Umbilical cord (tissue), 2 donors: ENCODE measurements around the gene HNRNPAB. TPM values are rescaled to one million over a fixed set of nuclear protein-coding genes. Genes with fewer than 3 reads are reported as not detected.
"Not testable (repeated sequence)": the region's sequence is repeated elsewhere in the genome, so short reads cannot be mapped to it uniquely, and the experiment has no call there.

ENCODE experiments used
- DNase-seq: peaks from one replicate; pipeline ENCODE4 v3.0.0-alpha.2; 2015; ENCODE audit warnings: low spot score
- total RNA-seq: library from RNA; depleted of rRNA; stranded (reverse); fragments of >200 nt; gene quantifications from one replicate; pipeline ENCODE4 v1.2.3, GENCODE V29; 2014; ENCODE audit warnings: low replicate concordance; ENCODE audit not compliant: insufficient read depth

Gene HNRNPAB
- total RNA-seq, 1 donor from 2014 or later, result 43.6 TPM

DNA sequence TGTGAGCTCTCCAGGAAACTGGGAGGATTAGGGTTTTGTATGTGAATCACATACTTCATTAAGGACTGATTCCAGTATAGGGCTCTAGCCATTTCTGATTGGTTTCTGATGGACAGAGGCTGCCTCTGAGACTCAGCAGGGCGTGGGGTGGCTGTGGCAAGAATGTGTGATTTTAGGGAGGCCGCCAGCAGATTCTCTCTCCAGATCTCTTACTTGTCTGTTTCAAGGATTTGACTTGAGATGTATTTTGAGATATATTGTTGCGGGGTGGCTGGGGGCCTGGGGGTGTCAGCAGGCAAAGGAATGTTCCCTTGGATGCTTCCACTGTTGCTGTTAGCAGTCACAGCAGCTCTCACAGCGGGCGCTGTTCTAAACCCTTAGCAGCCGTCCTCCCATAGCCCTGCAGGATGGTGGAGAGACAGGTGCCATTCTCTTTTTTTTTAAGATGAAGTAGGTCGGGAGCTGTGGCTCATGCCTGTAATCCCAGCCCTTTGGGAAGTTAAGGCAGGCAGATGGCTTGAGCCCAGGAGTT lies 8.0 kb upstream of the HNRNPAB start:
- DNase-seq, result no peak

DNA sequence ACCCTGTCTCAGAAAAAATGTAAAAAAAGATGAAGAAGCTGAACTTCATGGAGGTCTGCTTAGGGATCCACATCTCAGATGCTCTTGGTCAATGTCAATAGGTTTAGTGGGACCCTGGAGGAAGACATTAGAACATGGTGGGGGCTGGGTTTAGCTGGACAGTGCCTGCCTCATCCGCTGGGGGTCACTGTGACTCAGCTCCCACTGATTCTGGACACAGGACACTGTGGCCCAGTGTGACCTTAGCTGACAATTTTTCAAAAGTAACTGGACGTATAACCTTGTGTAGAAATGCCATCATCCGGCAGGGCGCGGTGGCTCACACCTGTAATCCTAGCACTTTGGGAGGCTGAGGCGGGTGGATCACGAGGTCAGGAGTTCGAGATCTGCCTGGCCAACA lies 7.3 kb upstream of the HNRNPAB start:
- DNase-seq, result no peak

DNA sequence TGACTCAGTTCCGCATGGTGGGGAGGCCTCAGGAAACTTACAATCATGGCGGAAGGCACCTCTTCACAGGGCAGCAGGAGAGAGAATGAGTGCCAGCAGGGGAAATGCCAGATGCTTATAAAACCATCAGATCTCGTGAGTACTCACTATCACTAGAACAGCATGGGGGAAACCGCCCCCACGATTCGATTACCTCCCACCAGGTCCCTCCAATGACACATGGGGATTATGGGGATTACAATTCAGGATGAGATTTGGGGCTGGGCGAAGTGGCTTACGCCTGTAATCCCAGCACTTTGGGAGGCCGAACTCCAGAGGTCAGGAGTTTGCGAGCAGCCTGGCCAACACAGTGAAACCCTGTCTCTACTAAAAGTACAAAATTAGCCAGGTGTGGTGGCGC lies 6.2 kb upstream of the HNRNPAB start:
- DNase-seq, result not testable (repeated sequence)

DNA sequence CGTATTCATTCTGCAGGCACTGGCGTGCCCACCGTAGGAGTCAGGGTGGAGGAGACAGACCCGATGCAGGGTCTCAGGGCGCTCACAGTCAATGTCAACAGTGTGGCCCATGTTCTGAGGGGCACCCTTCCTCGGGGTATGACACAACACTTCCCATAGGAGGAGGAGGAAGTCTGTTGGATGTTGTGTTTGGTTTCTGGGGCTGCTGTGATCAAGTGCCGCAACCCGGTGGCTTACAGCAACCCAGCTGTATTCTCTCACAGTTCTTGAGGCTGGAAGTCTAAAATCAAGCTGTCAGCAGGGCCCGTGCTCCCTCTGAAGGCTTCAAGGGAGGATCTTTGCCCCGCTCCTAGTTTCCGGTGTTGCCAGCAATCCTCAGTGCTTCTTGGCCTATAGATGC lies 5.6 kb upstream of the HNRNPAB start:
- DNase-seq, result no peak

DNA sequence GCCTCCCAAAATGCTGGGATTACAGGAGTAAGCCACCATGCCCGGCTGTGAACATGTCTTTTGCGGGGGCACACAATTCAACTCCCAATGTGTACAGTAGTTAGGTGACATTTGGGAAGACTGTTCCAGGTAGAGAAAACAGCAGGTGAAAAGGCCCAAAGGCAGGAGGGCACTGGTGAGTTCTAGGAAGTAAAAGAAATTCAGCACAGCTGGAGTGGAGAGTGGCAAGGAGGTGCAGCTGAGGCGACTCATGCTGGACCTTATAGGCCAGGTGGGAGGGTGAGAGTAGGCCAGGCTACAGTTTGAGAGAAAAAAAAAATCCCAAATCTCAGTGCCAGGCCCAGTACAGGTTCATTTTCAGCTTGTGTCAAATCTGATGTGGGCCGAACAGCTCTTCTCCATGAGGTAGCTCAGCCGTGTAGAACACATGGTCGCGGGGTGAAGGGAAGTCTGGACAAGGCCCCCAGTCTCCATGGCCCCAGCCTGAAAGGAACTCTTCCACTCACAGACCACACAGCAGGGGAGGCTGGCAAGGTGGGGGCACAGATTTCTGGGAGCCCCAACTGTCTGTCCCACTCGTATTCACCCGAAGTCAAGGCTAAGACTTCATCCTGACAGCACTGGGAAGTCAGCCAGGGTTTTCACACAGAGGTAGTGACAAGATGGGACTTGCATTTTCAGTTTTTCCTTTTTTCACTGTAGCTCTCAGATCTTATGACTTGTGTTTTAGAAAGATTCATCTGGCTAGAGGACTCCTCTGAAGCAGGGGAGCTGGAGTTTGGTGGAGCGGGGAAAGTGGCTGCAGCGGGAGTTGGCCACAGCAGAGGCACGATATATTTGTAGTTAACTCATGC lies 4.5 kb upstream of the HNRNPAB start:
- DNase-seq, result peak; percentile 32

DNA sequence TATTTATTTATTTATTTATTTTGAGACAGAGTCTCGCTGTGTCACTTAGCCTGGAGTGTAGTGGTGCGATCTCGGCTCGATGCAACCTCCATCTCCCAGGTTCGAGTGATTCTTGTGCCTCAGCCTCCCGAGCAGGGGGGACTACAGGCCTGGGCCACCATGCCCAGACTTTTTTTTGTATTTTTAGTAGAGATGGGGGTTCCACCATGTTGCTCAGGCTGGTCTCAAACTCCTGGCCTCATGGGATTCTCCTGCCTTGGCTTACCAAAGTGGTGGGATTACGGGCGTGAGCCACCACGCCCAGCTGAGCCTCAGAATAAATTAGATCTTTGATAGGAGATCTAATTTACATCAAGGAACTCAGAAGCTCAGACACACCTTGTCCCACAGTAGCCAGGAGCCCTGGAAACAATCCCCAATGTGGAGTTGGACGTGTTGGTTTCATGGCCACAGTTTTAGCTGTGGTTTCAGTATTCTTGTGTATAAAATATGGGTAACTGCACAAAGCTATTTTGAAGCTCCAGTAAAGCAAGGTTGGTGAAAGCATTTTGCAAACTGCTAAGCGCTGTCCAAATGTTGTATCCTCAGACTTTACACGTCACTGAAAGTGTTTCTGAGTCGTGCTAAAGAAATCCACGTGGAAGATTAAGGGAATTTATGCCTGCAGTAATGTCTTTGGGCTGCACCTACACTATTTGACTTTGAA lies 3.0 kb upstream of the HNRNPAB start:
- DNase-seq, result no peak

DNA sequence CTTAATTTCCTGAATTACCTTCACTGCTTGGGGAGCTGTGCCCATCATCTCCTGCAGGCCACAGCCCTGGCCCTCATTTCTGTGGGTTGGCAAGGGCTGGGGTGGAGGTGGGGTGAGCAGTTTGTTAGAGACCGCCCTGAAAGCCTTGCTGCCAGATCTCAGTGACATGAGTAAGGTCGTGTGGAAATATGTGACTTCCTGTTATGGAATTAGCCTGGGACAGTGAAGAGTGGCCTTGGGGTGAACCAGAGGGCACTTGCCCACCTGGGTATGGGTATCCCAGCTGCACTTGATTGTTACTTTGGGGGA lies 2.5 kb upstream of the HNRNPAB start:
- no peak for DNase-seq

DNA sequence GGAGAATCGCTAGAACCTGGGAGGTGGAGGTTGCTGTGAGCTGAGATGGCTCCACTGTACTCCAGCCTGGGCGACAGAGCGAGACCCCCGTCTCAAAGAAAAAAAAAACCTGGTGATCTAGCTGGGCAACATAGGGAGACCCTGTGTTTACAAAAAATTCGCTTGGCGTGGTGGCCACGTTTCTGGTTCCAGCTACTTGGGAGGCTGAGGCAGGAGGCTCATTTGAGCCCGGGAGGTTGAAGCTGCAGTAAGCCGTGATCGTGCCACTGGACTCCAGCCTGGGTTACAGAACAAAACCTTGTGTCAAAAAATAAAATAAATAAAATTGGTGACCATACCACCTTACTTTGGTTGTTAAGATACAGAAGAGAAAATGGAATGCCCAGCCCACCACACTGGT lies 1.8 kb upstream of the HNRNPAB start:
- DNase-seq, result no peak

DNA sequence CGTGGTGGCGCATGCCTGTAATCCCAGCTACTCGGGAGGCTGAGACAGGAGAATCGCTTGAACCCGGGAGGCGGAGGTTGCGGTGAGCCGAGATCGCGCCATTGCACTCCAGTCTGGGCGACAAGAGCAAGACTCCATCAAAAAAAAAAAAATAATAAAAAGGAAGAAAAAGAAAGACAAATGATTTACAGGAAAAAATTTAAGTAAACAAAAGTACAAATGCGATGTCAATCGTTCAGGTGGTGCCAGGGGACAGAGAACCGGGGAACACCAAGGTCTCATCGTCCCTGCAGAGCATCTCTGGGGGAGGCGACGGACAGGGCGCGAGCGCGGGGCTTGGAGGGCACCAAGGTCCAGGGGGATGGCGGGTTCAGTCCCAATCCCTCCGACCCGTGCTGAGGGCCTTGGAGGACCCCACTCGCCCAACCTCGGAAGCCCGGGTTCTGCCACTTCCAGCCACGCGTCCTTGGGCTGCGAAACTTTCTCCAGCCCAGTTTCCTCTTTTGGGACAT lies 607 bp upstream of the HNRNPAB start:
- DNase-seq, result no peak

DNA sequence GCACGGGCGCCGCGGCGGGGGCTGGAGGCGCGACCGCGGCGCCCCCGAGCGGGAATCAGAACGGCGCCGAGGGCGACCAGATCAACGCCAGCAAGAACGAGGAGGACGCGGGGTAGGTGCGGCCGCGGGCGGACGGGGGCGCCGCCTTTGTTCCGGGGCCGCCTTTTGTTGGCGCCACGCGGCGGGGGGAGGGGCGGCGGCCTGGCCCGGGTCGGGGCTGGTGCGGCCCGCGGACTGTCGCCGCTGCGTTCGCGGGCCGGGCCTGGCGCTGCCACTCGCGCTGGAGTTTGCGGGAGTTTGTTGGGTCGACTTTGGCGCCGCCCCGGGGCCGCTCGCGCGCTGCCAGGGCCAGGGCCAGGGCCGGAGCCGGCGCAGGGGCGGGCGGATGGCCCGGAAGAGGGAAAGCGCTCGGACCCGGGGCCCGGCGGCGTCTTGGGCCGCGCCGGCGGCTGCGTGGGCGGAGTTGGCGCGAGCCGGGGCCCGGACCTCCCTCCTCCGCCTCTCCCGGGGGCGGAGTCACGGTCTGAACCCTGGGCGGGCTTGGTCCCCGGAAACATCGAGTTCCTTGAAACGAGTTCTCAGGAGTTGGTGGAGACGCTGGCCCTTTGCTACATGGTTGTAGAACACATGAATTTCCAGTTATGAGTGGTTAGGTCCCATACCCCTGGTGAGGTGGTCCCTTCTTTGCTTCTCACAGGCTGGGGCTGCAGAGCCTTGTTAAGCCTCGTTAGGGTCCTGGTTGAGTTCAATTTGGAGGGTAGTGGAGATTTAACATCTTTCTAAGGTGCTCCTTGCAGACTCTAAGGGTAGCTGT lies 809 bp downstream of the HNRNPAB start:
- DNase-seq, result peak; percentile 88

DNA sequence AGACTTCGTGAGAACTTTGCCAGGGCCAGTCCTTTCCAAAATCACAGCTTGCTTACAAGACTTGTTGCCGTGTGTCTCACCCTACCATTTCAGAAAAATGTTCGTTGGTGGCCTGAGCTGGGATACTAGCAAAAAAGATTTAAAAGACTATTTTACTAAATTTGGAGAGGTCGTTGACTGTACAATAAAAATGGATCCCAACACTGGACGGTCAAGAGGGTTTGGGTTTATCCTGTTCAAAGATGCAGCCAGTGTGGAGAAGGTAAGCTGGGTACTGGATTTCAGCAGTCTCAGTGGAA lies 1.4 kb downstream of the HNRNPAB start:
- DNase-seq, result no peak

DNA sequence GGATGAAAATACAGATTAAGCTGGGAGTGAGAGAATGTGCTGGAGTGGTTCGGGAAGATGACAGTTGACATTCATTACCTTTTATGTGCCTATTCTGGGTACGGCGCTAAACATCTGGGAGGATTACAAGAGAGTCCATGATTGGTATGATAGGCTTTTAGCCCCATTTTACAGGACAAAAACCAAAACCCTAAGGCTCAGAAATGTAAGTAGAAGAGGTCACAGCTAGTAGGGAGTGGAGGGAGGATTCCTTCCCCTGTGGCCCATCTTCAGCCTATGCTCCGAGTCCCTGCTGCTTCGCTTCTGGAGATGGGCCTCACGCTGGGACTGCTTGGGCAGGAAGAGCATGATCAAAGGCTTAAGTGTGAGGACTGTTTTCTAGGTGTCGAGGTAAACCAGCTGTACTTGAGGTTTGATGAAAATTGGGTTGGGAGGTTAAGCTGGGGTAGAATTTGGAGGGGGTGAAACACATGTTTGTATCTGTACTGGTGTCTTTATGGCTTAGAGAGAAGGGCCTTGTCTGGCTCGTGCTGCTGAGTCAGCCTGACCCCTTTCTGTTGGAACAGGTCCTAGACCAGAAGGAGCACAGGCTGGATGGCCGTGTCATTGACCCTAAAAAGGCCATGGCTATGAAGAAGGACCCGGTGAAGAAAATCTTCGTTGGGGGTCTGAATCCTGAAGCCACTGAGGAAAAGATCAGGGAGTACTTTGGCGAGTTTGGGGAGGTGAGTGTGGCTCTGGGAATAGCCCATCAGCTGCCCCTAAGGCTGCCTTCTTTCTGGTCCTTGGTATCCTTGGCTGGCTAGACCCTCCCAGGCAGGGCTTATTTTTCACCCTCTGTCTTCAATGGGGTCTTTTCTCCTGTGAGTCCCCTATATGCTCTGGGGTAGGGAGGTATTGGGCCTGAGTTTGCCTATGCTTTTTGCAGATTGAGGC lies 2.1 kb downstream of the HNRNPAB start:
- peak; percentile 12 for DNase-seq

DNA sequence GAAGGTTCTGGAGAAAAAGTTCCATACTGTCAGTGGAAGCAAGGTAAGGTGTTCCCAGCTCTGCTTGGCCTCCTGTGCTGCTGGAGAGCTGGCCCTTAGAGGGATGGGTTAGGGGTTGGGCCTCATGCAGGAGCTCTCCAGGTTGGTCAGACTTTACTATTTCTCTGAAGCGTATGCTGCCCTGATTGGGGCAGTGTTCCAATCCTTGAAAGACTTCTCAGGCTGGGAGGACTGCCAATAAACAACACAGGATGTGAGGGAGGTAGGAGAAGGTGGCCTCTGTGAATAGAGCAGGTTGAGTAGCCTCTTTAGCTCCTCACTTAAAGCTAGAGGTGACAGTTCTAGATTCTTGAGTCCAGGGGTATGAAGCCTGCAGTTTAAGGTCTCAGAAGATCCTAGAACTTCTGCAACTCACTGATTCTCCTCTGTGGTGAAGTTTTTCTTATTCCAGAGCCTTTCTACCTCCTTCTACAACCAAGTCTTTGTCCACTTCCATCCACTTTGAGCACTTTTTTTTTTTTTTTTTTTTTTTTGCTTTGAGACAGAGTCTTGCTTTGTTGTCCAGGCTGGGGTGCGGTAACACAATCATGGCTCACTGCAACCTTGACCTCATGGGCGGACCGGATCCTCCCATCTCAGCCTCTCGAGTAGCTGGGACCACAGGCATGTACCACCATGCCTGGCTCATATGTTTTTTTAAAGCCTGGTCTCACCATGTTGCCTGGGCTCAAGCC lies 3.0 kb downstream of the HNRNPAB start:
- DNase-seq, result peak; percentile 16

DNA sequence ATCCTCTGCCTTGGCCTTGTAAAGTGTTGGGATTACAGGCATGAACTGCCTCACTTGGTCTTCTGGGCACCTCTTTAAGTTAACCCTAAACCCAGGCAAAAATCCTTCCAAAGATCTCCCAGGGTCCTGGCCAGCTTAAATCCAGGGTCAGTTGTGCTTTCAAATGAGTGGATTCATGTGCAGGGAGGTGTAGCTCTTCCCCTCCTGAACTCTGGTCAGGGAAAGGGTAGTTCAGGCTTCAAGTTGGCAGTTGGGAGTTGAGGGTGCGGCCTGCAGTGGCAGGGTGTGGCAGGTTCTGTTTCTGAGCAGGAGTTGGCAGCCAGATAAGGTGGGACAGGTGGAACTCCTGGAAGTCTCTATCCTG lies 3.6 kb downstream of the HNRNPAB start:
- no peak for DNase-seq

DNA sequence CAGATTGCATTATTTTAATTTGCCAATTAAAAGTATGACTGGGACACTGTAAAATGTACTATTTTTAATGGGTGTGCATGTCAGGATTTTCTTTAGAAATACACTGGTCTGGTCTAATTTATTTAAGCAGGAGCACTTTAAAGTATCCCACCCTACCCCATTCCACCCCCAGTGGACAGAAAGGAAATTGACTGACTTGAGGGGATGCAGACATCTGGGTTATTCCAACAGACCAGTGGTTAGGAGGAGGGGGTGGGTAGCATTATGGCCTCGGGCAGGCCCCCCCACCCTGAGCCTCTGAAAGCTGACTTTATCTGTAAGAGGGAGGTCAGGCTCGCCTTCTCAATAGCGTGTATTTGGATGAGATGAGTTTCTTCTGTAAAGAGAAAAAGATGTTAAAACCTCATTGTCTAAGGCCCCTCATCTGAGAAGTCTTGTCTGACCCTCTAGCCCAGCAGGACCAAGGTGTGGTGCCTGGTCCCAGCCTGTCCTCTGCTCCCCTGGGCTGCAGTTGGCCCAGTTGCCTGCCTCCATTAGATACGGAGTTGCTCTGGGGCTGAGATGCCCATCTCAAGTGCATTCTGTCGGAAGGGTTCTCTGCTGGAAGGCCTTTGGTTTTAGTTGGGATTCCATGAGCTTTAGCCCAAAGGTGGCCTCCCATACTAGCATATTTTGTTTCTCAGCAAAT lies 4.4 kb downstream of the HNRNPAB start:
- DNase-seq, result no peak

DNA sequence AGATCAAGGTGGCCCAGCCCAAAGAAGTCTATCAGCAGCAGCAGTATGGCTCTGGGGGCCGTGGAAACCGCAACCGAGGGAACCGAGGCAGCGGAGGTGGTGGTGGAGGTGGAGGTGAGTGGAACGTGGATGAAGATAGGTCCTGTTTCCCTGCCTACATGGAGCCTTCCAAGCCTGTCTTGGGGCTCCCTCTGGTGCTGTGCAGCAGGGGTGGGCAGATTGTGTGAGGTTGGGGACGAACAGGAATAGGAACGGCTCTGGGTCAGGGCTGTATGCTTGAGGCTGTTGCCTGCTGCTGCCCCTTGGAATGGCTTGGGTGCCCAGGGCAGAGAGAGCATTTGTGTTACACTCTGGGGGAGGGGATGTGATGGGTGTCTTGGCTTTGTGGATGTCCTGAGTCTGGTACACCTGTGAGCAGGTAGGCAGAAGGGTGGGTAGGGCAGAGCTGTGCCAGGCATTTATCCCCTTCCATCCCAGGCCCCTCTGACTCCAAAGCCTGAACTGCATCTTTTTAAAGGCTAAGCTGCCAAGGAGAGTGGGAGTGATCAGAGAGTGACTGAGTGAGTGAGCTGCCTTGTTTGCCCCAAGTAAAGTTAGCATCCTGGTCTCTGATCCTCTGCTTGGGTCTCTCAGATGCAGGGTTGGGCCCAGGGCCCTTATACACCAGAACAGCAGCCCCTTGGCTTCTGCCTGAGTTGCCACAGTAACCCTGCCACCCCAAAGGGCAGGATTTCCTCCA lies 5.2 kb downstream of the HNRNPAB start:
- DNase-seq, result no peak

DNA sequence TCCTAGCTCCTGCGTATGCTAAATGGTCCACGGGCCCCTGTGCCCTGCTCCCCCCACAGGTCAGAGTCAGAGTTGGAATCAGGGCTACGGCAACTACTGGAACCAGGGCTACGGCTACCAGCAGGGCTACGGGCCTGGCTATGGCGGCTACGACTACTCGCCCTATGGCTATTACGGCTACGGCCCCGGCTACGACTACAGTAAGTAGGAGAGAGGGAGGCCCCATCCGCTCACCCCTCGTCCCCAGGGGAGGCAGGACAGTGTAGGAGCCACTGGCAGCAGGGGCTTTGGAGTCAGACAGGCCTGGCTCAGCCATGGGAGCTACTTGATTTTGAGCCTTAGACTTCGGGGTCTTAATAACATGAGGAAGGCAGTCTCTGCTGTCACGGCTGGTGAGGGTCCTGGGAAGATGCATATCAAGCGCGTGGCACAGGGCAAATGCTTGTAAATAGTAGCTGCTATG lies 5.8 kb downstream of the HNRNPAB start:
- DNase-seq, result no peak

DNA sequence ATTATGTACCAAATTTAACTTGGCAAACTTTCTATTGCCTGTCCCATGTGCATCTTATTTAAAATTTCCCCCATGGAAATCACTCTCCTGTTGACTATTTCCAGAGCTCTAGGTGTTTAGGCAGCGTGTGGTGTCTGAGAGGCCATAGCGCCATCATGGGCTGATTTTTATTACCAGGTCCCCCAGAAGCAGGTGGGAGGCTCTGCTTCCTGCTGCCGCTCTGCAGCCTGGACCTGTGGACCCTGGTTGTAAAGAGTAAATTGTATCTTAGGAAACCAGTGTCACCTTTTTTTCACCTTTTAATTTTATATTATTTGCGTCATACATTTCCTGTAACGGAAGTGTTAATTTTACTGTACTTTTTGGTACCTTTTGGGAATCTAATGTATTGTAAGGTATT lies 6.4 kb downstream of the HNRNPAB start:
- no peak for DNase-seq
